COLO668 (cell line): ENCODE measurements around the gene CARD10.
A peak's percentile ranks its signal among the peaks of the same experiment; 100 is the strongest.
"Not testable (repeated sequence)": the region's sequence is repeated elsewhere in the genome, so short reads cannot be mapped to it uniquely, and the experiment has no call there.

ENCODE experiments used
- DNase-seq: peaks from one replicate; lab custom pipeline; 2025; ENCODE audit not compliant: unreplicated experiment; lab: John Stamatoyannopoulos, UW

Gene CARD10

DNA sequence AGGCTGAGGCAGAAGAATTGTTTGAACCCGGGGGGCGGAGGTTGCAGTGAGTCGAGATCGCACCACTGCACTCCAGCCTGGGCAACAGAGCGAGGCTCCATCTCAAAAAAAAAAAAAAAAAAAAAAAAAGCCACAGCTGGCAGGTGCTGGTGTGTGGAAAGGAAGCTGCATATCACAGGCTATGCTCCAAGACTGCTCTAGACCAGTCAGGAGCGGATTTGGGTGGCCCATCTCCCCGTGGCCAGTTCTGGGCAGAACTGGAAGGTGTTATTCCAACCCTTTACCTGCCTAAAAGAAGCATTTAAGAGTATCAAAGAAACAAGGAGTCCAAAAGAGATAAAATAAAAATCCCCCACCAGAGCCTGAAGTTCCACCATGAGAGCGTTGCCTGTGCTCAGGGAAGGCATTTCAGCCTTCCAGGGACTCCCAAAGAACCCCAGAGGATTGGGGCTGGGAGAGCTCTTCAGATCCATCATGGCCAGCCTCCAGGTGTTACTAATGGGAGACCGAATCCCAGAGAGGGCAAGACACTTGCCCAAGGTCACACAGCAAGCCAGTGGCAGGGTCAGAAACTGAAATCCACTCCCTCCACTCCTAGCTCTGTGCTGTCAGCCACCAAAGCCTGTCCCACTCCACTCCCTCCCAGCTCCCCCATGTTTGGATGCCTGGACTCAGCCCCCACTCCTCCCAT, 47.3 kb downstream of the CARD10 start:
- DNase-seq: no peak

DNA sequence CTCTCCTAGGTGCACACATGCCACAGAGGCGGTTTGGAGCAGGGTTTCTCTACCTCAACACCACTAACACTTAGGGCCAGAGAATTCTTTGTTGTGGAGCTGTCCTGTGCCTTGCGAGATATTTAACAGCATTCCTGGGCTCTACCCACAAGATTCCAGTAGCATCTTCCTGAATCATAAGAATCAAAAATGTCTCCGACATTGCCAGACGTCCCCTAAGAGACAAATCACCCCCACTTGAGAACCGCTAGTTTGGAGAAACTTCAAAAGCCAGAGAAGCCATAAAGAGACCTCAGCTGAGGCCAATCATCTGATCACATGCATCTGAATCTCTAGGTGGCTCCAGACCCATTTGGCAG, 49.1 kb downstream of the CARD10 start:
- no peak for DNase-seq

DNA sequence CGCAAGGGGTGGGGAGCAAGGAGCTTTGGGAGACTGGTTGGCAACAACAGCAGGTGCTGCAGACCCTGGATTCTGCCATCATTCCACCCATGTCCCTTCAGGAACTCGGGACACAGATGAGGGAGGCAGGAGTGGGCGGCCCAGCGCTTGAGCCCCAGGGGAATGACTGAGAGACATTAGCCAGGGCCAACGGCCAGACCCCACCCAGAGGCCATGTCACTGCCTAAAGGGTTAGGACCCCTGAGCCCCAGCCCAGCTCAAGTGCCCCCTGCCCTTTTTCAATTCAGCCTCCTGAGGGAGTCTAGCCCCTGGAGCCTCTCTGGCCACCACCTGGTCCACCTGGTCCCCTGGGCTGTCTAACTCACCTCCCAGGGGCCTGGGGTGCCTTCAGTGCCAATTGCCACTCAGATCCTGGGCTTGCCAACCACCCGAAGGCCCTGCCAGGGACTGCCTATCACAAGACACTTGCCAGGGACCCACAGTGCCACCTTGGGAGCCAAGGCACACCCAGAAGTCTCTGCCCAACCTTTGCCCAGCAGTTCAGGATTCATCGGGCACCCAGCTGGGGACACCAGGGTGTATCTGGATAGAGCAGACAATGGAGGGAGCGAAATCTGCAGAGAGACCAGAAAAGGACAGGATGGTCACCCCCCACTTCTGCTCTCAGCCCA, 49.7 kb downstream of the CARD10 start:
- no peak for DNase-seq

DNA sequence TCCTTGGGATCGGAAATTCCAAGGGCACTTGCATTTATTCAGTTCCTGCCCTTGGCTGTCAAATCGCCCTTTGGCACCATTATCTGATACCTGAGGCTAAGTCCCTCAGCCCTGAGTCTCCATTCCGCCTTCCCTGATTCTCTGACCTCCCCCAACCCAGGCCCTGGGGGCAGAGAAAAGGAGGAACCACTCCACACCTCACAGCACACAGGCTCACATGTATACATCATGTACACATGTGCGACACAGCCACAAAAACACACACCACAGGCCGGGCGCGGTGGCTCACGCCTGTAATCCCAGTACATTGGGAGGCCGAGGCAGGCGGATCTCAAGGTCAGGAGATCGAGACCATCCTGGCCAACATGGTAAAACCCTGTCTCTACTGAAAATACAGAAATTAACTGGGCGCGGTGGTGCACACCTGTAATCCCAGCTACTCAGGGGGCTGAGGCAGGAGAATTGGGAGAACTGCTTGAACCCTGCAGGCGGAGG, 51.0 kb downstream of the CARD10 start:
- not testable (repeated sequence) for DNase-seq

DNA sequence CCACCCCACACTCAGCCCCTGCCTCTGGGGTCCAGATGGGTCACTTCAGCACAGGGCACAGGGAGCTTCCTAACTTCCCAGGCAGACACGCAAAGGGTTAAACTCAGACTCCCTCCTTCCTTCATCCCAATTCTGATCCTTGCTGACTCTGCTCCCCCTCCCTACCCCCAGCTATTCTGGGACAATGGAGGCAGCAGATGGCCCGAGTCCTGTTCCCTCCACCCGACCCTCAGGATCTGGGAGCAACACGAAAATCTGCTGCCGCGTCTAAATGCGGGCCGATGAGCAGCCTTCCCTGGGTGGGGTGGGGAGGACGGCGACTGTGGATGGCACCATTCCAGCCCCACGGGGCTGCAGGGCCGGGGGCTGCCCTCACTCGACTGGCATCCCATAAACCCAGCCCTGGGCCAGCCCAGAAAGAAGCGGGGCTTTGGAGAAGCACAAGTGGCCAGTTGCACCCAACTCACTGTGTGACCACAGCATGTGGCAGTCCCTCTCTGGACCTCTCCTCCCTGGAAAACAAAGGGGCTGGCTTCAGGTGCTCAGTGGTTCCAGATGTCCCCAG, 51.7 kb downstream of the CARD10 start:
- DNase-seq: no peak

DNA sequence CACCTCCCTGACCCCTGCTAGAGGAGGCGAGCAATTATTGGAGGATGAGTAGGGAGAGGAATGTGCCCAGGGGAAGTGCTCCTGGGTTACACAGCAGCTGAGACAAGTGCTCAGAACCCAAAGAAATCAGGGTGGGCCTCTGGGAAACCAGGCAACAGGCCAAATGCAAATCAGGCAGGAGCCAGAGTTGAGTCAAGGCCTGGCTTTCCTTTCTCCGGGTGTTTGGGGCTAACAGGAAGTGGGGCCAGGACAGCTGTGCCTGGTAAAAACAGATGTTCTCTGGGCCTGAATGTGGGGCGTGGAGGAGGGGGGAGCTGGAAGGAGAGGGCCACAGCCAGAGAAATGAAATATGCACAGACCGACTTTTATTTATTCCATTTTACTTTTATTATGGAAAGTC, 55.0 kb downstream of the CARD10 start:
- no peak for DNase-seq

DNA sequence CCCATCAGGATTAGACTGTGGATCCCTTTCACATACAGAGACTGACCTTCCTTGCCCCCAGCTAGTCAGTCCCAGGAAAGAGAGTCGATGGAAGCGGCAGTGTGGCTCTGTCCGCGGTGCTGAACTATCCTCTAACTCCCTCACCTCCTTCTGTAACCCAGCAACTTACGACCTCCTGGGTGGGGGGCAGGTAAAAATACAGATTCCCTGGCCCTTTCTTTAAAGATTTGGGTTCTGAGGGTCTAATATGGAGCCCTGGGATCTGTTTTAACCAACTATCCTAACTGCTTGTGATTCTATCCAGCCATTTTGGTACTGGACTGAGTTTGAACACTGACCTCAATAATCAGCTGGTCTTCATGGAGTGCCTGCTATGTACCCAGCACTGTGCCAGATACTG, 56.2 kb downstream of the CARD10 start:
- no peak for DNase-seq

DNA sequence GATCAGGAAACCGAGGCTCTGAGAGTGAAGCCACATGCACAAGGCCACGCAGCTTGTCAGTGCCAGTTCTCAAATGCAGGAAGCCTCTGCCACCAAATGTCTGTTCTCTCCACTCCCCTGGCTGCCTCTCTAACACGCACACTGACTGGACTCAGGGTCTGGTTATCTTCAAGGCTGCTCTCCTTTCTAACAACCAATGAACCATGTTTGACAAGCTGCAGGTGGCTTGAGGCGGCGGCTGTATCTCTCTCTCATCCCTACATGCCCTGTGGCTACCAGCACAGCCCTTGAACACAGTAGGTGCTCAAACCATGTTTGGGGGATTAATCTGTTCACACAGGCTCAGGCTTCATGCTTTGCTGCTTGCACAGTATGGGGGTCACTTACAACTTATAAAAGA, 56.8 kb downstream of the CARD10 start:
- no peak for DNase-seq

DNA sequence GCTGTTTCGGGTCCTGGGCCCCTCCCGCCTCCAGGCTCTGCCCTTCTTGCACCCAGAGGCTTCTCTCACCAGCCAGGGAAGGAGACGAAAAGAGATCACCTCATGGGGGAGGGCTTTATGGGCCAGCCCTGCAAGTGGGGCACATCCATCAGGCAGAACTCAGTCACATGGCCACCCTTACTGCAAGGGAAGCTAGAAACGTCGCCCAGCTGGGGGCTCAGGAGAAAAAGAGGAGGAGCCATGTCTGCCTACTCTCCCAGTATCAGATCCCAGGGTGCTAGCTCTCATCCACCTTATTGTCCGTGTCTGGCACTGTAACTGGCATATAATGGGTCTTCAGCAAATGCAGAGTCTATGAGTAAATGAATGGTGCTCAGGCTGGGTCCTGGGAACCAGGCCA, 57.3 kb downstream of the CARD10 start:
- DNase-seq: no peak

DNA sequence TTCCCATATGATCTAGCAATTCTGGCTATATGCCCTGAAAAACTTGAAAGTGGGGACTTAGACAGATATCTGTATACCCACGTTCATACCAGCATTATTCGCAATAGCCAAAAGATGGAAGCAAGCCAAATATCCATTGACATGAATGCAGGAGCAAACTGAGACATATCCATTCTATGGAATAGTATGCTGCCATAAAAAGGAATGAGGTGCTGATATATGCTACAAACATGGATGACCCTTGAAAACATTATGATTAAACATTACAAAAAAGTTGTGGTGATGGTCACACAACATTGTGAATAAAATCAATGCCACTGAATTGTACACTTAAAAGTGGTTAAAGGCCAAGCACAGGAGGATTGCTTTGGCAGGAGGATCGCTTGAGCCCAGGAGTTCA, 58.5 kb downstream of the CARD10 start:
- no peak for DNase-seq

DNA sequence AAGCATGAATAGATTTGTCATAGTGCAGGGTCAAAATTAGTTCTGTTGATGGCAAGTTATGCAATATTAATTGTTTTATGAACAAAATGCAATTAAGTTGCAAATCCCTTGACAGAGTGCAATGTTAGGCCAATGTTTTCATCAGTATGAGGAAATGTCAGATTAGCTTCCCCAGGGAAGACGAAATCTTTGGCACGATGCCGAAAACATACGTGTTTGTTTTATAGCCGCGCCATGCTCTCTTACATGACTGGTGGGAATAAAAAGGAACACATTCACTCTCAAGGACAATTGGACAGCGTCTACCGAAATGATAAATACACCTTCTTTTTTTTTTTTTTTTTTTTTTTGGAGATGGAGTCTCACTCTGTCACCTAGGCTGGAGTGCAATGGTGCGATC, 60.0 kb downstream of the CARD10 start:
- no peak for DNase-seq

DNA sequence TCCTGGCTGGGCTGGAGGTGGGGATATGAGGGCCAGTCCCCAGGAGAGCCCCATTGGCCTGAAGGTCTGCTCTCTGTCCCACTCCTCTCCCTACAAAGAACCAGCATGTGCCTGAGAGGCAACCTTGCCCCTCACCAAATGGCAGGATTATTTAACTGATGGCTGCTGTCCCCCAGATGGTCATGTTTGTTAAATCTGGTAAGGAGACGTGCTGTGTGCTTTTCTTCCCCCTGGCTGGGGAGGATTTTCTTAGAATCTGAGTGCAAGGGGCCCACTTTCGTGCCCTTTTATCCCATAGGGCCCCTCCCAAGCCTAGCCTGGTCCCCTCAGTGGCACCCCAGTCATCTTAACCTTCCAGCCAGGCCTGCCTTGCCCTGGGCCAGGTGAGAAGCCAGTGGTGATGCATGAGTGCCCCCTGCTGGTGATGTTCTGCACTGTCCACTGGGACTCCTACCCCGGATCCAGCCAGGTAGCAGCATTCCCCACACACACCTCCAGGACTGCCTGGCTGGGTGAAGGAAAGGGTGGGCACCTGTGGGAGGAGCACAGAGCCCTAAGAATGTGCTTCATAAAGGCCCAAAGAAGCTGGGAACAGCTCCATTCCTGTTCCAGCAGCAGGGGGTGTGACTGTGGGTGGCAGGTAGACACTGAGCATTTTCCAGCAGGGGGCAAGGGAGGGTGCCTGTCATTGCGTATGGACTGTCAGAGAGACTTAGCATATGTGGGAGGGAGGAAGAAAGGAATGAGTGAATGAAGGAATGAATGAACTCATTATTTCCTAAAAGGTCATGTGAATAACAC, 61.9 kb downstream of the CARD10 start:
- peak; percentile 70 for DNase-seq

DNA sequence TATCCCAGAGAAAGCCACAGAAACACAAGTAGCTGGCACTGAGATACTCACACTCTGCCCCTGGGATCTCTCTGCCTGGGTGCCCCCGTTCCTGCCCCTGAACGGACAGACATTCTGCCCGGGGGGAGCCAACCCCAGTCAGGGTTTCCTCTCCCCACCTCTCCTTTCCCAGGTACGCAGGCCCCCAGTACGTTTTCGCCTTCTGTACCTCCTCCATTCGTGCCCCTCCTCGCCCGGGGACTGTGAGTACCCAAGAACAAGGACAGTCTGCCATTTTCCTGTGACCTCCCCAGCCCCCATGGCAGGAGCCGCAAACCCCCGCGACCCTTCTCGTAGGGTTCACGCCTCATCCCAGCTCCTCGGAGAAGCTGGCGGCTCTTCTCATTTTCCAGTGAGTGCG, 62.9 kb downstream of the CARD10 start:
- DNase-seq: no peak

DNA sequence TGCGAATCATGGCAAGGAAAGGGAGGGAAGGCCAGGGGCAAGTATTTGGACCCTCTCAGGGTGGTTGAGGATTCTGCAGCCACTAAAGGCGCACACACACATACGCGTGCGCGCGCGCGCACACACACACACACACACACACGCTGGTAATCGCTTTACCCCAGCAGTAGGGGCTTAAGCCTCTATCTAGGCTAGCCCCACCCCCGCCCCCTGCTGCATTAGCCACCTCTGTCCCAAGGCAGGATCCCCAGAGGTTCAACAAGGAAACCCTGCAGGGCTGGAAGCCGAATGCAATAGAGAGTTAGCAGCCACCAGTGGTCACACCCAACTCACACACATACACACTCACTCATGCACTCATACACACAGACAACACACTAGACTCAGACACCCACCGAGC, 63.3 kb downstream of the CARD10 start:
- DNase-seq: no peak

DNA sequence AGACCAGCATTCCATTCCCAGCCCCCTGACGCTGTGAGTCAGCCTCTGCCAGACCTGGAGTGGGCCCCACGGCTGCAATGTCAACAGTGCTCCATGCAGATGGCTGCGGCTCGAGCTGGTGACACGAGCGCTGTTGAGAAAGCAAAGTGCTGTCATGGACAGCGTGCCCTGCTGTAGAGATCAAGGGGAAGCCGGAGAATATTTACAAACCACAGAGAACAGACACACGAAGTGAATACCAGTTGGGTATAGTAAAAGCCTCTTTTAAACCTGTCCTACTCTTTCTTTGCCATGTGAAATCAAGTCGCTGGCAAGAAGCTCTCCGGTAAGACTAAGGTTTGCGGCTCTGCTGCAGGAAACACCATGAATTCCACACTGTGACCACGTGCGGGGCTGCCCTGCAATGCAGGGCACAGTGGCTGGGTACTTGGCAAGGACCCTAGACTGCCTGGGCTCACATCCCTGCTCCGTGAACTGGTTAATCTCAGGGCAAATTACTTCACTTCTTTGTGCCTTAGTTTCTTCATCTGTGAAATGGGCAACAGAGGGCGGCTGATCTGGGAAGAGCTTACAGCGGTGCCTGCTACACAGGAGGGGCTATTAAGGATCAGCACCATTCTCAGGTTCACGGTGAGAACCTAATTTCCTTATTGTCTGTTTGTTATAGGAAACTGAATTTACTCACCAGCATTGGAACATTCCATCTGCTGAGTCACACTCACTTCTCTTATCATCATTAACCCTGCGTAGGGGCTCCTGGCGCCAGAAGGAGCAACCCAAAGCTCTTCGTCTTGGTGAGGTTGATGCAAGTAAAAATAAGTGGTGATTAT, 64.1 kb downstream of the CARD10 start:
- DNase-seq: peak; percentile 62

DNA sequence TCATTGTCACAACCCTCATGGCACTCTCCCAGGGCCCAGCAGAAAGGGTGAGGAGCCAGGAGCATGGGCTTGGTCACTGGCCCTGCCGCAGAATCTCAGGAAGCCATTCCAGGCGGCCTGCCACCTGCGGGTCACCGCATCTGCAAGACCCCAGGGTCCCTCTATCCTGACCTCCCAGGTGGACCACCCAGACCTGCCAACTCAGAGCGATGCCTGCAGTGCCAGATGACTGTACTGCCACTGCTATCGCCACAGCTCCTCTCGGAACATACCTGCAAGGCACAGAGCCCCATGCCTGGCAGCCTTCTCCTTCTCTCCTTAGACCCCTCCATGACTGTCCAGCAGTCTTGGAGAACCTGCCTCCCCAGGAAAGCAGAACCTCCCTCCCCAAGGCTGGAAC, 65.5 kb downstream of the CARD10 start:
- DNase-seq: no peak

DNA sequence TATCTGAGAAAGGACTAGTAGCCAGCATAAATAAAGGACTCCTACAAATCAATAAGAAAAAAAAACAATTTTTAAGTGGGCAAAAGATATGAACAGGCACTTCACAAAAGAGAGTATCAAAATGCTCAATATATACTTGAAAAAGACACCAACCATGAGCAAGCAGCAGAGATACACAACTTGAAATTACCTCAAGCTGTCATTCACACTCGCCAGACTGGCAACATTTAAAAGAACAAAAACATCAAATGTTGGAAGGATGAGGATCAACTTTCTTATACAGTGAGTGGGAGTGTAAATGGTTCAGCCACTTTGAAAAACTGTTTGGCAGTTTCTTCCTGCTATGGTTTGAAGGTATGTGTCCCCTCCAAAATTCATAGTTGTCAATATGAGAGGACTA, 68.0 kb downstream of the CARD10 start:
- DNase-seq: no peak

DNA sequence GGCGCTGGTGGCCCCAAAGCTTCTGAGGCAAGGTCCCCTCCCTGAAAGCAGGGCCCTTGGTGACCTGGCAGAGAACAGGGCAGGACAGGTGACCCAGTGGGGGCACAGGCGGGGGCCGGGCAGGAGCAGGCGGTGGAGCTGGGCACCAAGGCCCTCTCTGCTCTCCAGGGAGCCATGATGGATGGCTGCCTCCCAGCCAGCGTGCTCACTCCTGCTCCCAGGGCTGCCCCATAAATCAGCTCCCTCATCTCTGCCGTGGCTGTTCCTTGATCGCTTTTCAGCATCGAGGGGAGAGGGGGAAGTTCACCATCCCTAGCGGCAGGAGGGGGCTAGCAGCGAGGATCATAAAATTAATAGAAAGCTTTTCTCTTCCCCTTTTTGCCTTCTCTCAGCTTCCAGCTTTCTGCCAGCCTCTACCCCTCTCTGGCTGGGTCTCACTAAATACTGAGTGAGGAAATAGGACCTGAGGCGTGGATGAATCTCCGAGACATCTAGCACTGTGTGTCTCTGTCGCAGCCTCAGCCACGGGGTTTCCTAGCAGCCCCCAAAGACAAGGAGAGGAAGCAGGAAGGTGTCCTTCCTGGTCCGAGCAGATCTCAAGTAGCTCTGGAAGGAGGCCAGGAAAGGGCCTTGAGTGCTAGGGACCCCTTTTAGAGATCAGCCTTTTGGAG, 69.7 kb downstream of the CARD10 start:
- no peak for DNase-seq

DNA sequence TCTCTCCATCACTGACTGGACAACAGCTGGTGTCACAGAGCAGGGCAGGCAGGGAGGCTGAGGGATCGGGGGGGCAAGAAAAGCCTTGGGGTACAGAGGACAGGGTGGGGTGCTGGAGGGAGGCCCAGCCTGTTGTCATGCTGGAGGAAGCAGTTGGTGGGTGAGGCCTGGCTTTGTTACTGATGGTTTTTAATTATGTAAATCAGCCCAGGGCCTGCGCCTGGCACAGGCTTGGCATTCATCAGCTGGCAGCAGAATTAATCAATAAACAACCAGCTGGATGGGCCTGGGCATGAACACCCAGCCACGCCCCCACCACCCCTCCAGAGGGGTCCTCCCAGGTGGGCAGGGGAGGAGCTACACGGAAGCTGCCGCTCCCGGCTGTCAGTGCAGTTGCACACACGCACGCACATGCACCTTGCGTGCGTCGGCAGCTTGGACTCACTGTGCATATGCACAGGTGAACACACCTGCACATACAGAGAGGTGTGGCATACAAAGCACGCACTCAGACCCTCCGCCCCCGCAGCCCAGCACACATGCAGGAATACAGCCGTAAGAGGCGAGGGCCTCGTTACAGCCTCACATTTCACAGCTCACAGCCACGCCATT, 70.6 kb downstream of the CARD10 start:
- no peak for DNase-seq

DNA sequence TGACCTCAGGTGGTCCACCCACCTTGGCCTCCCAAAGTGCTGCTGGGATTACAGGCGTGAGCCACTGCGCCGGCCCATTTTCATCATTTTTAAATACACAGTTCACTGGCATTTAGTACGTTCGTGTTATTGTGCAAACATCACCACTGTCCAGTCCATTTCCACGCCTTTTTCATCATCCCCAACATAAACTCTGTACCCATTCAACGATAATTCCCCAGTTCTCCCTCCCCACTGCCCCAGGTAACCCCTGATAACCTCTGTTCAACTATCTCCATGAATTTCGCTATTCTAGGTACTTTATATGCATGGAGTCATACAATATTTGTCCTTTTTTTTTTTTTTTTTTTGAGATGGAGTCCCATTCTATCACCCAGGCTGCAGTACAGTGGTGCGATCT, 73.7 kb downstream of the CARD10 start:
- no peak for DNase-seq
